Camera-type eye (tissue), 1 donor: ENCODE results near the gene OR9Q2. TPM values are rescaled to one million over a fixed set of nuclear protein-coding genes. Genes with fewer than 3 reads are reported as not detected.

Source experiments
- total RNA-seq: library from RNA; depleted of rRNA; stranded (reverse); fragments of >200 nt; gene quantifications from one replicate; pipeline ENCODE4 v1.2.3, GENCODE V29; 2014

OR9Q2 gene
- total RNA-seq, result not detected

GRCh38 chr11:58188770-58189169 is at the start of gene OR9Q2:
OR9Q2 (plus strand) TSS chr11:58189070; CDS start chr11:58190491, 1,421 bp downstream.

GRCh38 chr11:58204042-58204441 is 15.2 kb downstream of the OR9Q2 start, which contains the start of gene OR1S2:
OR1S2 (minus strand) TSS chr11:58204142; CDS start chr11:58204142, 0 bp downstream.

GRCh38 chr11:58212420-58212819 is 23.6 kb downstream of the OR9Q2 start, which contains the start of gene OR1S1:
OR1S1 (plus strand) TSS chr11:58212720.

Other genes with a start within 250 kb of the OR9Q2 start
- not detected for gene OR9Q1, start 165.2 kb upstream of the OR9Q2 start, total RNA-seq
- not detected for gene OR6Q1, start 158.1 kb upstream of the OR9Q2 start, total RNA-seq
- not detected for gene OR9I1, start 63.5 kb upstream of the OR9Q2 start, total RNA-seq
- not detected for gene OR1S2, start 15.1 kb downstream of the OR9Q2 start, total RNA-seq
- gene OR1S1, start 23.6 kb downstream of the OR9Q2 start, total RNA-seq, result not detected
- not detected for gene OR10Q1, start 39.8 kb downstream of the OR9Q2 start, total RNA-seq
- not detected for gene OR10W1, start 79.2 kb downstream of the OR9Q2 start, total RNA-seq
- not detected for gene OR5B17, start 170.0 kb downstream of the OR9Q2 start, total RNA-seq
- gene OR5B3, start 217.8 kb downstream of the OR9Q2 start, total RNA-seq, result not detected
- not detected for gene OR5B2, start 239.1 kb downstream of the OR9Q2 start, total RNA-seq